GM12878 (cell line): Measurements from ENCODE around the gene MCC. TPM values are rescaled to one million over a fixed set of nuclear protein-coding genes. Genes with fewer than 3 reads are reported as not detected.

Experiments used
- ASH2L ChIP-seq: fragments of 300-600, 200-600 bp; sonication (generic); IDR thresholded peaks from 2 replicates; pipeline ENCODE4 v1.6.1; 2017; ENCODE audit warnings: low read depth, mild to moderate bottlenecking, borderline replicate concordance
- CBX3 ChIP-seq: fragments of 200-600 bp; sonication (generic); IDR thresholded peaks from 2 replicates; pipeline ENCODE4 v1.6.1; 2016; ENCODE audit warnings: low read depth, borderline replicate concordance
- CHD1 ChIP-seq: IDR thresholded peaks from 2 replicates; pipeline ENCODE4 v1.6.1; 2012; ENCODE audit warnings: low read depth, low read length, improper control_type of control experiment
- EGR1 ChIP-seq, 2 experiments: IDR thresholded peaks; 1 replicate in 1 of 2; 2 replicates in 1 of 2; pipeline ENCODE4 v1.6.1; 2011 to 2012; ENCODE audit warnings: low read depth in 2 of 2, low read length in 2 of 2, borderline replicate concordance in 1 of 2, mild to moderate bottlenecking in 1 of 2, moderate library complexity in 1 of 2
- FOXM1 ChIP-seq: IDR thresholded peaks from 2 replicates; pipeline ENCODE4 v1.6.1; 2012; ENCODE audit warnings: low read depth, mild to moderate bottlenecking, inconsistent platforms, low read length, moderate library complexity
- GABPA ChIP-seq: IDR thresholded peaks from 2 replicates; pipeline ENCODE4 v1.6.1; 2014; ENCODE audit warnings: antibody characterized with exemption, low read depth, mild to moderate bottlenecking, inconsistent platforms
- RAD21 ChIP-seq: IDR thresholded peaks from 2 replicates; pipeline ENCODE4 v1.6.1; 2011; ENCODE audit warnings: mild to moderate bottlenecking, low read depth, low read length, moderate library complexity; ENCODE audit not compliant: insufficient read depth
- RB1 ChIP-seq: fragments of 450-650 bp; formaldehyde crosslinking; IDR thresholded peaks from 2 replicates; pipeline ENCODE4 v1.6.1; 2017; ENCODE audit warnings: mild to moderate bottlenecking, borderline replicate concordance
- RCOR1 ChIP-seq: conservative IDR thresholded peaks from 2 replicates; pipeline ENCODE4 v1.6.1; 2012; ENCODE audit warnings: low read depth, low read length, improper control_type of control experiment
- SMARCA5 ChIP-seq: fragments of 450-650 bp; IDR thresholded peaks from 2 replicates; pipeline ENCODE4 v1.6.1; 2017; ENCODE audit warnings: mild to moderate bottlenecking
- SMC3 ChIP-seq: IDR thresholded peaks from 2 replicates; pipeline ENCODE4 v1.6.1; 2011; ENCODE audit warnings: low read length, improper control_type of control experiment, borderline replicate concordance
- ZNF217 ChIP-seq: fragments of 450-650 bp; IDR thresholded peaks from 2 replicates; pipeline ENCODE4 v1.6.1; 2017; ENCODE audit warnings: antibody characterized with exemption, mild to moderate bottlenecking
- polyA plus RNA-seq, 11 experiments: library from polyadenylated mRNA; depleted of rRNA in 4 of 11; unstranded in 6 of 11; stranded (reverse) in 5 of 11; fragments of >200 nt; fragmentation: Nextera tagmentation in 4 of 11; fragmentation: Illumina TruSeq in 1 of 11; extraction: Ambion mirVana in 4 of 11; extraction: Trizol in 1 of 11; gene quantifications; 1 replicate in 1 of 11; 2 replicates in 10 of 11; pipeline versions ENCODE4 v1.2.1 to v1.2.3, GENCODE V29; 2011 to 2016; ENCODE audit warnings: inconsistent platforms in 2 of 11, missing spikeins in 2 of 11, low read depth in 1 of 11
- total RNA-seq, 4 experiments: library from RNA; depleted of rRNA in 3 of 4; stranded (reverse); fragments of >200 nt in 3 of 4; fragmentation: Illumina TruSeq in 1 of 4; extraction: Trizol in 1 of 4; gene quantifications; 2 replicates each; pipeline versions ENCODE4 v1.2.1 to v1.2.3, GENCODE V29; 2013 to 2021
- TF ChIP-seq, protein P1 (sequence below): IDR thresholded peaks from 2 replicates; pipeline ENCODE4 v1.6.1; 2012; ENCODE audit warnings: low read depth, low read length, improper control_type of control experiment
- TF ChIP-seq, protein P2 (sequence below): fragments of 450-650 bp; IDR thresholded peaks from 2 replicates; pipeline ENCODE4 v1.6.1; 2017; ENCODE audit warnings: mild to moderate bottlenecking, moderate library complexity
- TF ChIP-seq, protein P3 (sequence below): fragments of 450-650 bp; formaldehyde crosslinking; IDR thresholded peaks from 2 replicates; pipeline ENCODE4 v1.4.0; 2020; ENCODE audit warnings: mild to moderate bottlenecking, moderate library complexity

Gene MCC
- total and polyA plus RNA-seq, 10 of the 15 experiments (the other 5 are each of a cell fraction or from before 2014, with no cell fraction given): 0.03 to 0.86 (median 0.16) TPM

DNA sequence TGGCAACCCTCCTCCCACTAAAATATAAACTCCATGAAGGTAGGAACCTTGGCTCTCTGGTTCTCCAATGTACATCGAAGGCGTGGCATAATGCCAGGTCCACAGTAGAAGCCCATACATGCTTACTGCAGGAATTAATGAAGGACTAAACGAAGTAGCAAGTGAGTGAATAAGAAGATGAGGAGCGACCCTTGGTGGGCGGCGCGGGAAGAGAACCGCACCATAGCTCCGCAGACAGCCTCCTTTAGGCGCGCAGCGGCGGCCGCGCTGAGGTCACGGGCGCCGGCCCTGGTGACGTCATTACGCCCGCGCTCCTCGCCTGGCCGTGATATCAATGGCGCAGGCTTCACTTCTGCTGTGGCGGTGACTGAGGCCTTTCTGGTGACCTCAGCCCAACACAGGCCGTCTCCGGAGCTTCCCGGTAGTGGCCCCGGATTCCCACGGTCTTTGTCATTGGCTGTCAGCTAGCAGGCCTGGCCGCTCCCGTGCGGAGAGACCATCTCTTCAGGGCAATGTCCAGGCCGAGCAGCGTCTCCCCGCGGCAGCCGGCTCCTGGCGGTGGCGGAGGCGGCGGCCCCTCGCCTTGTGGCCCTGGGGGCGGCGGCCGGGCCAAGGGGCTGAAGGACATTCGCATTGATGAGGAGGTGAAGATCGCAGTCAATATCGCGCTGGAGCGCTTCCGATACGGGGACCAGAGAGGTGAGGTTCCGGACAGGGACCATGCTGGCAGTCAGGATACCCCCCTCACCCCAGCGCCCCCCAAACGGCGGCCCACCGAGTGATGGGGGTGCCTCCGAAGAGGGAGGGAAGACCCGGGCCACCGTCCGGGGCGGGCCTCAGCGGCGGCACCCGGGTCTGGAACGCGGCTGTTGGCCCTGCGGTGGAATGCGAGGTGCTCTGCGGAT lies 25.4 kb upstream of the MCC start, which contains the start of gene YTHDC2 (continued):
- TF ChIP-seq EGR1 (IDR thresholded peaks at IDR 0.05; ENCODE audit: borderline replicate concordance in 1 of 2, low read depth in 2 of 2, low read length in 2 of 2) (peak; percentile 52 to 91; a peak in 2 of 3 replicates), ZNF217 (peak; percentile 55; the same call in 1 of the 2 replicates), ASH2L (no peak), GABPA (no peak), SMC3 (no peak; the same call in 1 of the 2 replicates), SMARCA5 (peak; percentile 72), CHD1 (no peak), CBX3 (no peak), RCOR1 (0 out of 2 replicates have a peak, but pooled peaks have one; percentile 62), RB1 (peak; percentile 85; the same call in 1 of the 2 replicates), FOXM1 (no peak), RAD21 (peak; percentile 35; the same call in 1 of the 2 replicates)
- TF ChIP-seq, protein P1, sequence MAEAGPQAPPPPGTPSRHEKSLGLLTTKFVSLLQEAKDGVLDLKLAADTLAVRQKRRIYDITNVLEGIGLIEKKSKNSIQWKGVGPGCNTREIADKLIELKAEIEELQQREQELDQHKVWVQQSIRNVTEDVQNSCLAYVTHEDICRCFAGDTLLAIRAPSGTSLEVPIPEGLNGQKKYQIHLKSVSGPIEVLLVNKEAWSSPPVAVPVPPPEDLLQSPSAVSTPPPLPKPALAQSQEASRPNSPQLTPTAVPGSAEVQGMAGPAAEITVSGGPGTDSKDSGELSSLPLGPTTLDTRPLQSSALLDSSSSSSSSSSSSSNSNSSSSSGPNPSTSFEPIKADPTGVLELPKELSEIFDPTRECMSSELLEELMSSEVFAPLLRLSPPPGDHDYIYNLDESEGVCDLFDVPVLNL: no peak; the same call in 1 of the 2 replicates
- TF ChIP-seq, protein P2, sequence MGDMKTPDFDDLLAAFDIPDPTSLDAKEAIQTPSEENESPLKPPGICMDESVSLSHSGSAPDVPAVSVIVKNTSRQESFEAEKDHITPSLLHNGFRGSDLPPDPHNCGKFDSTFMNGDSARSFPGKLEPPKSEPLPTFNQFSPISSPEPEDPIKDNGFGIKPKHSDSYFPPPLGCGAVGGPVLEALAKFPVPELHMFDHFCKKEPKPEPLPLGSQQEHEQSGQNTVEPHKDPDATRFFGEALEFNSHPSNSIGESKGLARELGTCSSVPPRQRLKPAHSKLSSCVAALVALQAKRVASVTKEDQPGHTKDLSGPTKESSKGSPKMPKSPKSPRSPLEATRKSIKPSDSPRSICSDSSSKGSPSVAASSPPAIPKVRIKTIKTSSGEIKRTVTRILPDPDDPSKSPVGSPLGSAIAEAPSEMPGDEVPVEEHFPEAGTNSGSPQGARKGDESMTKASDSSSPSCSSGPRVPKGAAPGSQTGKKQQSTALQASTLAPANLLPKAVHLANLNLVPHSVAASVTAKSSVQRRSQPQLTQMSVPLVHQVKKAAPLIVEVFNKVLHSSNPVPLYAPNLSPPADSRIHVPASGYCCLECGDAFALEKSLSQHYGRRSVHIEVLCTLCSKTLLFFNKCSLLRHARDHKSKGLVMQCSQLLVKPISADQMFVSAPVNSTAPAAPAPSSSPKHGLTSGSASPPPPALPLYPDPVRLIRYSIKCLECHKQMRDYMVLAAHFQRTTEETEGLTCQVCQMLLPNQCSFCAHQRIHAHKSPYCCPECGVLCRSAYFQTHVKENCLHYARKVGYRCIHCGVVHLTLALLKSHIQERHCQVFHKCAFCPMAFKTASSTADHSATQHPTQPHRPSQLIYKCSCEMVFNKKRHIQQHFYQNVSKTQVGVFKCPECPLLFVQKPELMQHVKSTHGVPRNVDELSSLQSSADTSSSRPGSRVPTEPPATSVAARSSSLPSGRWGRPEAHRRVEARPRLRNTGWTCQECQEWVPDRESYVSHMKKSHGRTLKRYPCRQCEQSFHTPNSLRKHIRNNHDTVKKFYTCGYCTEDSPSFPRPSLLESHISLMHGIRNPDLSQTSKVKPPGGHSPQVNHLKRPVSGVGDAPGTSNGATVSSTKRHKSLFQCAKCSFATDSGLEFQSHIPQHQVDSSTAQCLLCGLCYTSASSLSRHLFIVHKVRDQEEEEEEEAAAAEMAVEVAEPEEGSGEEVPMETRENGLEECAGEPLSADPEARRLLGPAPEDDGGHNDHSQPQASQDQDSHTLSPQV: no peak
- TF ChIP-seq, protein P3, sequence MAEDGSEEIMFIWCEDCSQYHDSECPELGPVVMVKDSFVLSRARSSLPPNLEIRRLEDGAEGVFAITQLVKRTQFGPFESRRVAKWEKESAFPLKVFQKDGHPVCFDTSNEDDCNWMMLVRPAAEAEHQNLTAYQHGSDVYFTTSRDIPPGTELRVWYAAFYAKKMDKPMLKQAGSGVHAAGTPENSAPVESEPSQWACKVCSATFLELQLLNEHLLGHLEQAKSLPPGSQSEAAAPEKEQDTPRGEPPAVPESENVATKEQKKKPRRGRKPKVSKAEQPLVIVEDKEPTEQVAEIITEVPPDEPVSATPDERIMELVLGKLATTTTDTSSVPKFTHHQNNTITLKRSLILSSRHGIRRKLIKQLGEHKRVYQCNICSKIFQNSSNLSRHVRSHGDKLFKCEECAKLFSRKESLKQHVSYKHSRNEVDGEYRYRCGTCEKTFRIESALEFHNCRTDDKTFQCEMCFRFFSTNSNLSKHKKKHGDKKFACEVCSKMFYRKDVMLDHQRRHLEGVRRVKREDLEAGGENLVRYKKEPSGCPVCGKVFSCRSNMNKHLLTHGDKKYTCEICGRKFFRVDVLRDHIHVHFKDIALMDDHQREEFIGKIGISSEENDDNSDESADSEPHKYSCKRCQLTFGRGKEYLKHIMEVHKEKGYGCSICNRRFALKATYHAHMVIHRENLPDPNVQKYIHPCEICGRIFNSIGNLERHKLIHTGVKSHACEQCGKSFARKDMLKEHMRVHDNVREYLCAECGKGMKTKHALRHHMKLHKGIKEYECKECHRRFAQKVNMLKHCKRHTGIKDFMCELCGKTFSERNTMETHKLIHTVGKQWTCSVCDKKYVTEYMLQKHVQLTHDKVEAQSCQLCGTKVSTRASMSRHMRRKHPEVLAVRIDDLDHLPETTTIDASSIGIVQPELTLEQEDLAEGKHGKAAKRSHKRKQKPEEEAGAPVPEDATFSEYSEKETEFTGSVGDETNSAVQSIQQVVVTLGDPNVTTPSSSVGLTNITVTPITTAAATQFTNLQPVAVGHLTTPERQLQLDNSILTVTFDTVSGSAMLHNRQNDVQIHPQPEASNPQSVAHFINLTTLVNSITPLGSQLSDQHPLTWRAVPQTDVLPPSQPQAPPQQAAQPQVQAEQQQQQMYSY (CRISPR knock-in tag): no peak
